DOHH2 (cell line): ENCODE measurements around the gene CNPPD1.

ENCODE experiments used
- H3F3A ChIP-seq: fragments of 200-600 bp; sonication (generic), shearing (Covaris generic); 2 replicates; pipeline ENCODE4 v1.6.0; 2016; ENCODE audit warnings: antibody characterized with exemption, mild to moderate bottlenecking; ENCODE audit not compliant: control insufficient read depth, insufficient read depth
- H3K27ac ChIP-seq: fragments of 200-600 bp; sonication (generic); 2 replicates; pipeline ENCODE4 v1.5.1; 2014; ENCODE audit warnings: low read depth, mild to moderate bottlenecking, low read length, moderate library complexity
- H3K27me3 ChIP-seq: fragments of 200-600 bp; sonication (generic); 2 replicates; pipeline ENCODE4 v1.6.1; 2014; ENCODE audit warnings: mild to moderate bottlenecking, low read length, mixed read lengths; ENCODE audit not compliant: control insufficient read depth
- H3K36me3 ChIP-seq: fragments of 200-600 bp; sonication (generic); 2 replicates; pipeline ENCODE4 v1.6.1; 2014; ENCODE audit warnings: mild to moderate bottlenecking, low read length, moderate library complexity, mixed read lengths; ENCODE audit not compliant: control insufficient read depth
- H3K4me1 ChIP-seq: fragments of 200-600 bp; sonication (generic); 2 replicates; pipeline ENCODE4 v1.6.1; 2014; ENCODE audit warnings: mild to moderate bottlenecking, low read length, mixed read lengths; ENCODE audit not compliant: control insufficient read depth
- H3K4me2 ChIP-seq: fragments of 200-600 bp; sonication (generic); 2 replicates; pipeline ENCODE4 v1.6.0; 2014; ENCODE audit warnings: mild to moderate bottlenecking, low read length, moderate library complexity
- H3K4me3 ChIP-seq: fragments of 200-600 bp; sonication (generic); 2 replicates; pipeline ENCODE4 v1.5.1; 2014; ENCODE audit warnings: mild to moderate bottlenecking, low read length, mixed read lengths
- H3K79me2 ChIP-seq: fragments of 200-600 bp; sonication (generic); 2 replicates; pipeline ENCODE4 v1.6.1; 2014; ENCODE audit warnings: mild to moderate bottlenecking, low read length, mixed read lengths; ENCODE audit not compliant: control insufficient read depth
- H3K9me2 ChIP-seq: fragments of 200-600 bp; sonication (generic); replicated peaks from 2 replicates; pipeline ENCODE4 v1.6.1; 2014; ENCODE audit warnings: mild to moderate bottlenecking, low read length, mixed read lengths; ENCODE audit not compliant: control insufficient read depth
- H3K9me3 ChIP-seq: fragments of 200-600 bp; sonication (generic); 2 replicates; pipeline ENCODE4 v1.6.1; 2014; ENCODE audit warnings: antibody characterized with exemption, low read length, mixed read lengths; ENCODE audit not compliant: control insufficient read depth, insufficient read depth
- H4K20me1 ChIP-seq: fragments of 200-600 bp; sonication (generic); 2 replicates; pipeline ENCODE4 v1.6.0; 2014; ENCODE audit warnings: low read depth, mild to moderate bottlenecking, antibody characterized with exemption, low read length, moderate library complexity; ENCODE audit not compliant: control insufficient read depth, insufficient read depth
- CTCF ChIP-seq: fragments of 200-600 bp; sonication (generic); IDR thresholded peaks from one replicate; pipeline ENCODE4 v1.5.1; 2014; ENCODE audit warnings: antibody characterized with exemption, mild to moderate bottlenecking, low read depth, low read length; ENCODE audit not compliant: poor library complexity, severe bottlenecking
- EZH2phosphoT487 ChIP-seq: fragments of 200-600 bp; sonication (generic); IDR thresholded peaks from 2 replicates; pipeline ENCODE4 v1.6.1; 2017; ENCODE audit warnings: borderline replicate concordance, mild to moderate bottlenecking, antibody characterized with exemption, low read length, moderate library complexity, mixed read lengths

The CNPPD1 gene

GRCh38 chr2:219179601-219180465 lies 3.1 kb upstream of the CNPPD1 start:
- Histone ChIP-seq H3K27me3 (no peaks in the 10 kb centered on the region), H3K9me3 (no peaks in the 10 kb centered on the region), H3K4me1 (peaks cover 28% of the 10 kb centered on the region), H3K9me2 (no peaks in the 10 kb centered on the region), H3K27ac (no peak overlapping the region), H3K4me2 (peak overlapping the region; percentile 84), H3K36me3 (peaks cover 72% of the 10 kb centered on the region), H3F3A (peaks cover 14% of the 10 kb centered on the region), H3K4me3 (peak overlapping the region; percentile 96), H4K20me1 (0 out of 2 replicates have a peak, but pooled peaks cover 5% of the 10 kb centered on the region), H3K79me2 (peaks cover 41% of the 10 kb centered on the region)
- TF ChIP-seq CTCF = no peak
- no peak for TF ChIP-seq EZH2phosphoT487

- 0 out of 2 replicates have a peak, but pooled peaks cover 5% of the 10 kb centered on the region for H4K20me1 ChIP-seq
- H3K27ac ChIP-seq = peak overlapping the region; percentile 99
- peaks cover 75% of the 10 kb centered on the region for H3K36me3 ChIP-seq
- peaks cover 14% of the 10 kb centered on the region for H3F3A ChIP-seq
- H3K9me2 ChIP-seq = no peaks in the 10 kb centered on the region
- TF ChIP-seq EZH2phosphoT487 = no peak
- TF ChIP-seq CTCF = no peak
- peak overlapping the region; percentile 96 for H3K4me3 ChIP-seq
- no peaks in the 10 kb centered on the region for H3K9me3 ChIP-seq
- peak overlapping the region; percentile 84 for H3K4me2 ChIP-seq
- no peaks in the 10 kb centered on the region for H3K27me3 ChIP-seq
- peaks cover 28% of the 10 kb centered on the region for H3K4me1 ChIP-seq
- peaks cover 42% of the 10 kb centered on the region for H3K79me2 ChIP-seq
Measured at GRCh38 chr2:219178377-219179175, 1.9 kb upstream of the CNPPD1 start.

- H3K27ac ChIP-seq = peak within 1 kb of the TSS; percentile 99
- H3K9me2 ChIP-seq = no peaks in the 10 kb centered on the region
- no peak for TF ChIP-seq CTCF
- no peak for TF ChIP-seq EZH2phosphoT487
- no peaks in the 10 kb centered on the region for H3K9me3 ChIP-seq
- H3K36me3 ChIP-seq = peaks cover 73% of the 10 kb centered on the region
- H3K27me3 ChIP-seq = no peaks in the 10 kb centered on the region
- H3F3A ChIP-seq = peaks cover 14% of the 10 kb centered on the region
- 0 out of 2 replicates have a peak, but pooled peaks cover 5% of the 10 kb centered on the region for H4K20me1 ChIP-seq
- H3K4me3 ChIP-seq = peak within 1 kb of the TSS; percentile 96
- peaks cover 42% of the 10 kb centered on the region for H3K79me2 ChIP-seq
- peaks cover 28% of the 10 kb centered on the region for H3K4me1 ChIP-seq
- peak within 1 kb of the TSS; percentile 95 for H3K4me2 ChIP-seq
Measured at GRCh38 chr2:219177552-219178376, 1.0 kb upstream of the CNPPD1 start, which contains the start of gene RETREG2. RETREG2 (plus strand) TSS chr2:219178275; CDS start chr2:219178353, 78 bp downstream.
